GM12873 (cell line): ENCODE measurements around the gene AGO4.

Experiments used
- CTCF ChIP-seq: IDR thresholded peaks from 2 replicates; pipeline ENCODE4 v1.5.1; 2012; ENCODE audit warnings: low read depth, mild to moderate bottlenecking, moderate library complexity, low read length, control low read depth; ENCODE audit not compliant: insufficient read depth; ENCODE audit errors: missing control alignments

Gene AGO4

GRCh38 chr1:35882586-35882944 lies 74.7 kb downstream of the AGO4 start:
- no peak for TF ChIP-seq CTCF

GRCh38 chr1:35882945-35883634 lies 75.3 kb downstream of the AGO4 start, which contains the start of gene AGO1:
AGO1 (plus strand) TSS chr1:35883209; CDS start chr1:35883422, 213 bp downstream.
- TF ChIP-seq CTCF: peak; percentile 92

GRCh38 chr1:35883635-35884101 lies 75.9 kb downstream of the AGO4 start:
- TF ChIP-seq CTCF: no peak

GRCh38 chr1:35884934-35885333 lies 77.1 kb downstream of the AGO4 start:
- no peak for TF ChIP-seq CTCF

- no peak for TF ChIP-seq CTCF
These were observed 78.2 kb downstream of the AGO4 start for GRCh38 chr1:35885961-35886558.

GRCh38 chr1:35886577-35887431 lies 79.0 kb downstream of the AGO4 start:
- TF ChIP-seq CTCF: no peak

- TF ChIP-seq CTCF: no peak
These were observed 79.7 kb downstream of the AGO4 start for GRCh38 chr1:35887508-35887907.
